GM18526 (cell line): ENCODE data around the gene SHTN1.
A peak's percentile ranks its signal among the peaks of the same experiment; 100 is the strongest.

Experiments used
- POLR2A ChIP-seq: IDR thresholded peaks from 3 replicates; pipeline ENCODE4 v1.6.1; 2011; ENCODE audit not compliant: insufficient read length; ENCODE audit errors: extremely low read depth

SHTN1 gene, protein sequence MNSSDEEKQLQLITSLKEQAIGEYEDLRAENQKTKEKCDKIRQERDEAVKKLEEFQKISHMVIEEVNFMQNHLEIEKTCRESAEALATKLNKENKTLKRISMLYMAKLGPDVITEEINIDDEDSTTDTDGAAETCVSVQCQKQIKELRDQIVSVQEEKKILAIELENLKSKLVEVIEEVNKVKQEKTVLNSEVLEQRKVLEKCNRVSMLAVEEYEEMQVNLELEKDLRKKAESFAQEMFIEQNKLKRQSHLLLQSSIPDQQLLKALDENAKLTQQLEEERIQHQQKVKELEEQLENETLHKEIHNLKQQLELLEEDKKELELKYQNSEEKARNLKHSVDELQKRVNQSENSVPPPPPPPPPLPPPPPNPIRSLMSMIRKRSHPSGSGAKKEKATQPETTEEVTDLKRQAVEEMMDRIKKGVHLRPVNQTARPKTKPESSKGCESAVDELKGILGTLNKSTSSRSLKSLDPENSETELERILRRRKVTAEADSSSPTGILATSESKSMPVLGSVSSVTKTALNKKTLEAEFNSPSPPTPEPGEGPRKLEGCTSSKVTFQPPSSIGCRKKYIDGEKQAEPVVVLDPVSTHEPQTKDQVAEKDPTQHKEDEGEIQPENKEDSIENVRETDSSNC

DNA sequence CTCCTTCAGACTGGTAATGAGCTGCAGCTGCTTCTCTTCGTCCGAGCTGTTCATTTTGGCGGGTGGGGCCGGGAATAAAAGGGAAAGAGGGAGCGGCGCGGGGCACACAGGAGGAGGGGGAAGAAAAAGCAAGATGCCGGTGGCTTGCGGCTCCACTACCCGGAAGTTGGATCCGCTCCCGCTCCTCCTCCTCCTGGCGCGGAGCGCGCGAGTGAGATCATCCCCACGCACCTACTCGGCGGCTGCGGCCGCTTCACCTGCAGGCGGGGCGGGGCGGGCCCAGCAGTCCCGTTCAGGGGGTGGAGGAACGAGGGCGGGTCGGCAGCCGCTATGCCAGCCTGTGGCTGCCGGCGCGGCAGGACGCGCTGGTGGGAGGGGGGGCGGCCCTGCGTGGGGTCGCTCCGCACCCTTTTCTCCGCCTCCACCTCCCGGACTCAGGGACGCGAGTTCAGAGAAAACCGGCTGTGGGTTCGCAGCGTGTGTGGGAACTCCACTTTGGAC, at the start of gene SHTN1:
Gene SHTN1, minus strand, starts transcription at position 162 of the 501 bp plus-strand sequence. Its CDS starts 108 bp downstream, at position 54.
- TF ChIP-seq POLR2A = no peak

DNA sequence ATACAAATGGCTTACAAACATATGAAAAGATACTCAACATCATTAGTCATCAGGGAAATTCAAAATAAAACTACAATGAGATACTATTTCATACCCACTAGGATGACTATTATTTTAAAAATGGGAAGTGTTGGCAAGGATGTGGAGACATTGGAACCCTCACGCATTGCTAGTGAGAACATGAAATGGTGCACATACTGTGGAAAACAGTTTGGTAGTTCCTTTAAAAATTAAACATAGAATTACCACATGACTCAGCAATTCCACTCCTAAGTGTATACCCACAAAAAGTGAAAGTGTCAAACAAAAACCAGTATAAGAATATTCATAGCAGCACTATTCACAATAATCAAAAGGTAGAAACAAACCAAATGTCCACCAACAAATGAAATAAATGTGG, 48.5 kb upstream of the SHTN1 start:
- TF ChIP-seq POLR2A = no peak

DNA sequence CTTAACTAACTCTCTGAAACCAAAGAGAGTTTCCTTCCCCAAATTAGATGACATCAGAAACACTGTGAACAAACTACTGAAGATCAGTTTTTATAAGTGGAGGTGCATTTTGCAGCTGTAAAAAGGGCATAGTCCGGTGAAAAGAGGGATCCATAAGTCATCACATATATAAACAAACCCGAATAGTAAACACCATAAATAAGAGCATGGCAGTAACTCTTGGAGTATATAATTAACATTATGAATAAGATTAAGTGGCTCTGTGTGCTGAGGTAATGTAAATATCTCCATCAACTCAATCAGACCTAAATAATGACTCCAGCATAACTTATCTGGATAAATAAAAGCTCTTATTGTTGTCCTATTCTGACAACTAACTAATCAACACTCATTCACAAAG, 43.0 kb upstream of the SHTN1 start:
- no peak for TF ChIP-seq POLR2A

DNA sequence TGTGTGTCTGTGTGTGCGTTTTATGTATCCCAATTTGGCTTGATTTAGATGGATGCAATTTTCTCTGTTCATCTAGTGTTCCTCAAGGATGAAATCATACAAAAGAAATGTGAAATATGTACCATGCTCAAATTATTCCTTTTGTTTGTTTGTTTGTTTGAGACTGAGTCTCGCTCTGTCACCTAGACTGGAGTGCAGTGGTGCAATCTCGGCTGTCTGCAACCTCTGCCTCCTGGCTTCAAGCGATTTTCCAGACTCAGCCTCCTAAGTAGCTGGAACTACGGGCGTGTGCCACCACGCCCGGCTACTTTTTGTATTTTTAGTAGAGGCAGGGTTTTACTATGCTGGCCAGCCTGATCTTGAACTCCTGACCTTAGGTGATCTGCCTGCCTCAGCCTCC, 11.3 kb upstream of the SHTN1 start:
- TF ChIP-seq POLR2A = no peak

DNA sequence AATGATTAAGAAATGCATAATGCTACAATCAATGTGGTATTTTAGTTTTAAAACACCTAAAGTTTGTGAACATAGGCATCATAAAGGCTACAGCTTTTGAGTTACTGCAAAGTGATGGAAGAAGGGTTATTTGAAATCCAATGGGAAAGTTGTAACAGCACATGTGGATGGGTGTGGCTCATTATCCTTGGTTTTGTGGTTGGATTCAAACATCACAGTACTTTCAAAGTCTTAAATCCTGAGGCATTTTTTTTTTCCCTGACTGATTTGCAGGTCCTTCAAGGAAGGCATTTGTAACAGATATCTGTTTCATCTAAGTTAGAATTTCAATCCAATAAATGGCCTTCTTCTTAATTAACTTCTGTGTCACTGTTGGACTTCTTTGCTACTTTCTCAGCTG, 9.8 kb upstream of the SHTN1 start:
- TF ChIP-seq POLR2A = no peak

DNA sequence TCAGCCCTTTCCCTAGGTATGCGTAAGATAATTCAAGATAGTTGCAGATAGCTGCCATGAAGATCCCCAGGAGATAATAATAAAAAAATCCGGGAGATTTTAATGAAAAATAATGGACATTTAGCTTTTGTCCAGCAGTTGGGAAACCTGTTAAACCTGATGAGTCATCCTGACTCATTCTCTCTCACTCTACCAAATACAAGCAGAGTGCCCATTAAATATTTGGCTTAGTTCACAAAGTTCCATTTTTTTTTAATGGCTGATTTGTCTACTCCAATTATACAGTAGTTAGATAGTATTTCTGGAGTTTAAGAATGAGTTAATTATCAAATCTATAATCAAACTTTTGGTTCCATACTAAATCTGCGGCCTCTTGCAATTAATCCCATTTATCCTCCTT, 2.1 kb upstream of the SHTN1 start:
- no peak for TF ChIP-seq POLR2A

DNA sequence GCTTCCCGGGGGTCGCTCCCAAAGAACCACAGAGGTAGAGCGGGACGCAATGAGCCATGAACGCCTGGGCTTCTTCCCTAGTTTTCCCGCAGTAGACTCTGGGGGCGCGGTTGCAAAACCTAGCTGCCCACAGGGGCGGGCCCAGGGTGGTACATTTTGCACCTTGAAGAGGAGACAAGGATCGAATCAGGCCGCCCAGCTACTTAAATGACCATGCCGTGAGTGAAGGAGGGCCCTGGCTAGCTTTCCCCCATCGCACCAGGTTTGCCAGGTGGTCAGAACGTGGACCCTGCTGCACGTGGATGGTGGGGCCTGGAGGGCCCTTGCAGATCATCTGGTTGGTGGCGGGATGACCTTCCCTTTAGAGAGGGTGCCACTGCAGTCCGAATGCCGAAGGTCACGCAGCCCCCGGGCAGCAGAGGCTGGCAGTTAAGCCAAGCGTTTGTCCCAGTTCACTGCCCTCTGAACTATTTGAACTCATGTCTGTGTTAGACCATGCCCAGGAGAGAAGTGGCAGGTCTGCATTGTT, 604 bp upstream of the SHTN1 start:
- TF ChIP-seq POLR2A = no peak

DNA sequence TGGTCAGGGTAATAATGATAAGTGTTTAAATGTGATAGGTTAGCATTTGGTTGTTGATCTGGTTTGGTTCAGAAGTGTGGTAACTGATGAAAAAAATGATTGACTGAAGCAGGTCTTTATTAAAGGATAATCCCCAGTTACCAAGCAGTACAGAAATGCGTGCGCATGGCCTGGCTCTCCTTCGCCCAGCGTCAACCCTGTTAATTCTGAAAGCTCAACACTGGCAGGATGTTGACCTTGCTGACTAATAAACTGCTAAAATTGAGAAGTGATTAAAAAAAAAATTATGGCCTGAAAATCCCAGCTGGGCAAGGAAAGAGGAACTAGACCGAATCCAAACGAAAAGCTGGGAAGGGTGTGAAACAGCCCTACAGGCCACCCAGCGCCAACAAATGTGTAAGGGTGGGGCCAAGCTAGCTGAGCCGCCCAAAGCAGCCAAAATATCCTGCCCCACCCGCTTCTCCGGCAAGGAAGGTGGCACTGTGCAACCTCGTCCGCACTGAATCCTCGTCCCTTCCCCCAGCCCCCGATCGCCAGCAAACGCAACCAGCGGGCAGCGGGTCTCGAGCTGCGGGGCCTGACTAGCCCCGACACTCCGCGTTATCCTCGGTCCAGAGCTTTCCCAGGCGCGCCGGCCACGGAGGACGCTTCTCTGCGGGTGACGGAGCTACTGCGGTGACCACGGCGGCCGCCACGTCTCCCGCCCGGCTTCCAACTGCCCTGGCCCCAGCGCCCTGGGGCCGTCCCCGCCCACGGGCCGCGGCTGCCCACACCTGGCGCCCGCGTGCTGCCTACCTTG, 561 bp downstream of the SHTN1 start:
- peak; percentile 18 for TF ChIP-seq POLR2A

DNA sequence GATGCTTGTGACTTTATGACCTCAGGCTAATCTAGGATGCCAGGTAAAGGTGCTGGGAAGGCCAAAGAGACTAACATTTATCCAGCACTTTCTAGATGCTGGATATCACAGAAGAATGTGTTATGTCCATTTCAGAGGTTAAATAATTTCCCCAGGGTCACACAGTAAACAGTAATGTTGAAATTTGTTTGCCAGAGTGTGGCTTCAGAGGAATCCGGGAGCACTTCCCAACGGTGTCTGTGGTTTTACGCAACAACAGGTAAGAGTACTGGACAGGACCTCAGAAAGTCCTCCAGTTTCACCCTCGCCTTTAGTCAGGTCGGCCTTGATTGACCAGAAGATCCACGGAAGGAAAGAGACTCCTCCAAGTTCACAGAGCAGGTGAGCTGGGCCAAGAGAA, 1.7 kb downstream of the SHTN1 start:
- TF ChIP-seq POLR2A = no peak

DNA sequence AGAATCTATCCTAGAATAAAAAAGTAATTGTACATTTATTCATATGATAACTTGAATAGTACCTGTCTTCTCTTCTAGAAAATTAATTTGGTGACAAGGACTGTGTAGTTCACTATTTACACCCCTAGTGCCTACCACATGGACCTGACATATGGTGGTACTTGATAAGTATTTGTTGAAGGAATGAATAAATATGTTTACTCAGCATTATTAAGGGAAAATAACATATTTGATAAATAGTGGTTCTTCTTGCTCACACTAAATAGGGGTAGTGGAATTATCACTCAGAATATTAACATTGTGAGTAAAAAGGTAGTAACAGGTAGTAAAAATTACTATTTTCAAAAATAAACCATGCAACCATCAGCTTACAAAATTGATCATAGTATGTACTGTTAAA, 2.8 kb downstream of the SHTN1 start:
- no peak for TF ChIP-seq POLR2A

DNA sequence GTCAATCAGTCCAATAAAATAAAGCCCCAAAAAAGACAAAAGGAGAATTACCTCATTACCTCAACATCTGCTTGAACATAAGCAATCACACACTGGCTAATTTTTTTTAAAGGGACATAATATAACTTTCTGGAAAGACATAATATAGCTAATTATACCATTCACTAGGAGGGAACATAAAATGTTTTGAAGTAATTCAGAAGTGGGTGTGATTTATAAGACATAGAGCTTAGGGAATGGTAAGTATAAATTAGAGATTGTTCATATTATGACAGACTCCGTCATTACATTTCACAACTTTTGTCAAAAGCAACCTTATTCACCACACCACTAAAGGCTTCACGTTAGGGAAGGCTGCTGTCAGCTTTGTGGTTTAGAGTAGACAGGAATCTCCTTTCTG, 3.8 kb downstream of the SHTN1 start:
- TF ChIP-seq POLR2A = no peak

DNA sequence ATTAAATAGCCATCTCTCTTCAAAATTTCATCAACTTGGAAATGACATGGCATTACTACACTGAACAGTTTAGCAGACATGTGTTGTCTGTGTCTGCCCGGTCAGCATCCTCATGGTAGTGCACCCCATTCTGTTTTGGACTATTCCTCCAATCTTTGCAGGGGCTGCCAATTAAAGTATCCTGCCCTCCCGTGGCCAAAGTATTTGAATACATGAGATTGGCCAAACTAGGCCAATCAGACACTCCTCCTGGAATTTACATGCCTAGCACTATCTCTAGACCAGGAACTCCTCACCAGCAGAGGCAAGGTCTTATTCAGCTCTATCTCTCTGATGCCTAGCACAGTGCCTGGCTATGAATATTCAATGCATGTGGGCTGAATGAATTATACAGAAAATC, 4.4 kb downstream of the SHTN1 start:
- TF ChIP-seq POLR2A = no peak

DNA sequence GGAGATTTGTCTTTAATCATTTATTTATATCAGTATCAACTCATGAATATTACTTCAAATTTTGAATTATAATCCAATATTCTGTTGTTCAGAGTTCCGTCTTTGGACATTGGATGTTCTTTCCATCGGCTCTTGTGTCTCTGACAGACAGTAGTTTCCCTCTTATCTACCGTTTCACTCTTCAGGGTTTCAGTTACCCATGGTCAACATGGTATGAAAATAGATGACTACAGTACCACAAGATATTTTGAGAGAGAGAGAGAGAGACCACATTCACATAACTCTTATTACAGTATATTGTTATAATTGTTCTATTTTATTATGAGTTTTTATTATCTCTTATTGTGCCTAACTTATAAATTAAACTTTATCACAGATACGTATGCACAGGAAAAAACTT, 6.8 kb downstream of the SHTN1 start:
- TF ChIP-seq POLR2A = no peak

DNA sequence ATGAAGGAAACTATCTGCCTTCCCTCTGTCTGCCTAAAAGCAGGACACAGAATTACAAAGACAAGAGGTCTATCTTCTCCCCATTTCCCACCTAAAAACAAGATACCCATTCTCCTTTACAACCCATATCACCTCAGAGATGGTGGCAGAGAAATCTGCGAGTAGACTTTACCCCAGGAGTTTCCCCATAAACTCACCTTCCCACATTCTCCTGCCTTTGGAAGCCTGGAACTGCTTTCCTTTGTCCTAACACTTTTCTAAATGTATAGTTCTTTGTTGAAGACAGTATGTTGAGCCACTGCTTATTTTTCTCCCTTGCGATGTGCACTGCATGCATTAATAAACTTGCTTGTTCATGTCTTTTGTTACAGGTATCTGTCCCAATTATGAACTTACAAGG, 8.0 kb downstream of the SHTN1 start:
- TF ChIP-seq POLR2A = no peak

DNA sequence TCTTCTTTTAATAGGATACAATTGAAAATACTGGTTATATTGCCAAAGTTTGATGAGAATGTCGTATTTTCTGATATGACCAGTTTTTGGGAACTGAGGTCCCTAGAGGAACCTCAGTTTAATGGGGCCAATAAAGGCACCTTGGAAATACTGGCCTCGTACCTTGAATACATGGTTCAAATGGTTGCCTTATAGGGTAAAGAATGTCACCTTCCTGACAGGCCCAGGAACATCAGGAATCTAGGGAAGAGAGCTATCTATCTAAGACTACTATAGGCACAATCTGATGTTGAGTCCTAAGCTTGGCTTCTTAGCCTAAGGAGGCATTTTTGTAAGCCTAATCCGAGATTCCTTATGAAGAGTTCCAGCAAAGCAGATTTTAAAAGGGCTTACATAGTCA, 9.3 kb downstream of the SHTN1 start:
- TF ChIP-seq POLR2A = no peak
